HL-60 (cell line): ENCODE measurements around the gene JMJD1C.

Source experiments
- CTCF ChIP-seq: IDR thresholded peaks from one replicate; pipeline ENCODE4 v1.5.1; 2011; ENCODE audit warnings: low read length, control low read depth, inconsistent platforms; ENCODE audit not compliant: insufficient read depth
- GABPA ChIP-seq: IDR thresholded peaks from 2 replicates; pipeline ENCODE4 v1.6.1; 2012; ENCODE audit warnings: low read depth
- POLR2AphosphoS5 ChIP-seq: IDR thresholded peaks from 2 replicates; pipeline ENCODE4 v1.6.1; 2012; ENCODE audit warnings: low read depth
- REST ChIP-seq: IDR thresholded peaks from 2 replicates; pipeline ENCODE4 v1.6.1; 2012; ENCODE audit warnings: low read depth; ENCODE audit not compliant: insufficient replicate concordance
- SPI1 ChIP-seq: IDR thresholded peaks from 2 replicates; pipeline ENCODE4 v1.6.1; 2012; ENCODE audit warnings: low read depth, mild to moderate bottlenecking, borderline replicate concordance

- TF ChIP-seq CTCF (no peak), POLR2AphosphoS5 (no peak), REST (no peak), GABPA (no peak), SPI1 (peak; percentile 58)
Measured at GRCh38 chr10:63219749-63220148, 246.0 kb downstream of the JMJD1C start.
